ENCODE data around the gene MKKS.
"Not testable (repeated sequence)": the region's sequence is repeated elsewhere in the genome, so short reads cannot be mapped to it uniquely, and the experiment has no call there.

The MKKS gene

GRCh38 chr20:10448270-10449156 lies 14.5 kb upstream of the MKKS start:
- no peak for DNase-seq

GRCh38 chr20:10447028-10447427 lies 13.0 kb upstream of the MKKS start:
- no peak for DNase-seq

DNA sequence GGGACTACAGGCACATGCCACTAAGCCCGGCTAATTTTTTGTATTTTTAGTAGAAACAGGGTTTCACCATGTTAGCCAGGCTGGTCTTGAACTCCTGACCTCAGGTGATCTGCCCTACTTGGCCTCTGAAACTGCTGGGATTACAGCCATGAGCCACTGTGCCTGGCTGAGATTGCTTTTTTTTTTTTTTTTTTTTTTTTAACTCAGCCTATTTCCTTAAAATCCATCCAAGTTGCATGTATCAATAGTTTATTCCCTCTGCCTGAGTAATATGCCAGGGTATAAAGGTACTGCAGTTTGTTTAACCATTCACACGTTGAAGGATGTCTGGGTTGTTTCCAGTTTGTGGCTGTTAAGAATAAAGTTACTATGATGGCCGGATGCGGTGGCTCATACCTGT lies 11.7 kb upstream of the MKKS start:
- no peak for DNase-seq

DNA sequence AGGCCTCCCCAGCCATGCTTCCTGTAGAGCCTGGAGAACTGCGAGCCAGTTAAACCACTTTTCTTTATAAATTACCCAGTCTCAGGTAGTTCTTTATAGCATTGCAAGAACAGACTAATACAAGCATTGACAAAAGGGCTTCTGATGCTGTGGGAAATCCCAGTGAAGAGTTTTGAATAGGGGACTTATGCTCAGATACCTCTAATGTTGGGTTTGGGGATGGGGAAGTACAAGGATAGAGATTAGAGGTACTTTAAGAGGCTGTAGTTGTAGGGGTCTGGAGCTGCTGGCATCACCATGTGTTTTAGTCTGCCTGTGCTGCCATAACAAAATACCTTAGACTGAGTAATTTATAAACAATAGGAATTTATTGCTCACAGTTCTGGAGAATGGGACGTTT lies 9.9 kb upstream of the MKKS start:
- no peak for DNase-seq

DNA sequence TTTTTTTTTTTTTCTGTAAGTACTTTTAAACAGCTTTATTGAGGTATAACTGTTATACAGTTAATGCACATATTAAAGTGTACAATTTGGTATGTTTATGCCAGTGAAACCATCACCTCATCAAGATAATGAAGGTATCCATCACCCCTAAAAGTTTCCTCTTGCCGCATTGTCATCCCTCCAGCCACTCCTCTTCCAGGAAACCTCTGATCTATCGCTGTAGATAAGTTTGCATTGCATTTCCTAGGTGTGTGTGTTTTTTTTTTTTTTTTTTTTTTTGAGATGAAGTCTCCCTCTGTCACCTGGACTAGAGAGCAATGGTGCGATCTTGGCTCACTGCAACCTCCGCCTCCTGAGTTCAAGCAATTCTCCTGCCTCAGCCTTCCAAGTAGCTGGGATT lies 4.2 kb upstream of the MKKS start:
- no peak for DNase-seq

DNA sequence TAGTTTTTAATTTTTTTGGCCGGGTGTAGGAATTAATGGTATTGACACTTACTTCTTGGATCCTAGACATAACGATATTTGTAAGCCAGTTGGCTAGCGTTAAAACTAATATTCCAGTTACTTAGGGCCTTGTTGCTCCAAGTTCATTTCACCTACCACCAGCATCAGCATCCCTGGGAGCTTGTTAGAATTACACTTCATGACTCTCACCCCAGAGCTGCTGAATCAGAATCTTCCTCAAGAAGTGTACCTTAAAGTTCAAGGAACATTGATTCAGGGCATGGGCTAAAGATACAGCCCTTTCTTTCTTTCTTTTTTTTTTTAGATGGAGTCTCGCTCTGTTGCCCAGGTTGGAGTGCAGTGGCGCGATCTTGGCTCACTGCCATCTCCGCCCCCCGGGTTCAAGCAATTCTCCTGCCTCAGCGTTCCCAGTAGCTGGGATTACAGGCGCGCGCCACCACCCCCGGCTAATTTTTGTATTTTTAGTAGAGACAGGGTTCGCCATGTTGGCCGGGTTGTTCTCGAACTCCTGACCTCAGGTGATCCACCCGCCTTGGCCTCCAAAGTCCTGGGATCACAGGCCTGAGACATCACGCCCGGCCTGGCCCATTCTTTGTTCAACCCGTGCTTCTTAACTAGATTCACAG lies 2.2 kb upstream of the MKKS start:
- DNase-seq, result no peak

- peak; percentile 90 to 99 for DNase-seq
Measured at GRCh38 chr20:10434832-10435812, 1.1 kb upstream of the MKKS start, which contains the start of gene SLX4IP. Gene SLX4IP, plus strand, starts transcription at chr20:10435305. Its CDS starts 22,900 bp downstream, at chr20:10458205.

DNA sequence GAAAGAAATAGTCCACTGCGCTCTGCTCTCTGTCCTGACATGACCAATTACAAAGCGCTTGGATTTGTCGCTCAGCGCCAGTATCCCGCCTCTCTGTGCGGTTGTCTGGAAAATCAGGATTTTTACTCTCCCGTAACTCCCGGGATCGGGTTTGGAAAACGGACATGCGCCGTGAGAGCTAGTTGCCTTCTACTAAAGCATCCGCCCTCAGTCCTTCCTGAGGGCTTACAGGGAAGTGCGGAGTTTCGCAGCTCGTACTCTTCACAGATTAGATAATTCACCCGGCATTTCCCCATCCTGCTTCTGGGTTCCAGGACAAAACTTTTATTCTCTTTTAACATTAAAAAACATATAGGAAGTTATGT lies 427 bp upstream of the MKKS start:
- peak; percentile 95 to 97 for DNase-seq

DNA sequence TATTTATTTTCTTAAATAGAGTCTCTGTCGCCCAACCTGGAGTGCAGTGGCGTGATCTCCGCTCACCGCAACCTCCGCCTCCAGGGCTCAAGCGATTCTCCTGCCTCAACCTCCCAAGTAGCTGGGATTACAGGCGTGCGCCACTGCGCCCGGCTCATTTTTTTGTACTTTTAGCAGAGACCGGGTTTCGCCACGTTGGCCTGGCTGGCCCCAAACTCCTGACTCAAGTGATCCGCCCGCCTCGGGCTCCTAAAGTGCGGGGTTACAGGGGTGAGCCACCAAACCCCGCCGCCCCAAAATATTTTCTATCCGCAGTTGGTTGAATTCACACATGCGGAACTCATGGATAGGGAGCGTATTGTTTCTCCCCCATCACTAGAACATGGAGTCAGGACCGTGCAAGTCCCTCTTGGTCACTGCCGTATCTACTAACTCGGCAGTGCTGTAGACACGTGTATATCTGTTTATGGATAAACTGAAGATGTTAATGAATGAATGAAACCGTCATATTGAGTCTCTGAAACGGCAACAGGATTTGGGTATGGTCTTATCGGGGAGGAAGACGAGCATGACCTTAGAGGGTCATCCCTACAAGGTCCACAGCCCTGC lies 904 bp downstream of the MKKS start:
- DNase-seq, result no peak

DNA sequence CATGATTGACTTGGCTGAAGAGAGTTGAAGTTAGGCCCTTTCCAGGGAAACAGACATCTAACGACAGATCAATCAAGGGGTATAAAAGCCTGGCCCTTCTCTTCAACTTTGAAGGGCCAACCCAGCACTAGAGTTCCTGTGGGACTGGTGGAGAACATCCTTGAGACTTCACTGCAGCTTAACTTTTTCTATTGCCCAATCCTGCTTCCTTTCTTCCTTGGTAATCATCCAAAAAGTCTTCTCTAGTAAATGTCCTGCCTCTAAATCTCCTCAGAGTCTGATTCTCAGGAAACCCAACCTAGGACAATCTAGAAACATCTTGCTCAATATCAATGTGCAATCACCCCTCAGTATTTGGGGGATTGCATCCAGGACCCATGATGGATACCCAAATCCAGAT lies 1.9 kb downstream of the MKKS start:
- DNase-seq, result no peak

DNA sequence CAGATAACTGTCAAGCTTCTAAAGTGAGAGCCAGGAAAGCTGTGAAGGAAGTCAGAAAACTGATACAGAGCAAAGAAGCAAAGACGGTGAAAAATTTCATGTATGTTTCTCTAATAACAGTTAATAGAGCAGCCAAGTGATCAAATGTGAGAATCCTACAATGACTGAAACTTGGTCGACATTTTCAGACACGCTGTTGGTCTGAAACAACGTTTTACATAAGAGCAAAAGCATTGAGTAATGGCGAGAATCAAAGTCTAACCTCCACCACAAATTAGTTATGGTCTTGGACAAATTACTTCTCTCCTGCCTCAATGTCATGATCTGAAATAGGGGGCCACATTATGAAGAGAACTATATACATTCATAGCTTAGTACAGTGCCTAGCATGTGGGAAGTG lies 3.3 kb downstream of the MKKS start:
- no peak for DNase-seq

DNA sequence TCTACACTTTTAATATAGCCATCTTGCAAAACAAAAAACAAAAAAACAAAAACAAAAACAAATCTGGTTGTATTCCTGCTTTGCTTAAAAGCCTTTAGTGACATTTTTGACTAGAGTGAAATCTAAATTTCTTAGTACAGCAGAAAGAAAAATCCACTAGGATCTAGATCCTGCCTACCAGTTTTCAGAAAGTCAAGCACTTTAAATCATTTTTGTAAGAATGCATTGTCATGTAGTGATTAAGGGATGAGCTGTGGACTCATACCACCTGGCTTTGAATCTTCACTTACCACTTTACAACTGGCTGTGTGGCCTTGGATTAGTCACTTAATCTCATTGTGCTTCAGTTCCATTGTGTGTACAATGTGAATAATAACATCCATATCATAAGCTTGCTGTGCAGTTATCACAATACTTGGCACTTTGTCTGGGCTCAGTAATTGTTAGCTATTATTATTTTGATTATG lies 4.0 kb downstream of the MKKS start:
- DNase-seq, result no peak

DNA sequence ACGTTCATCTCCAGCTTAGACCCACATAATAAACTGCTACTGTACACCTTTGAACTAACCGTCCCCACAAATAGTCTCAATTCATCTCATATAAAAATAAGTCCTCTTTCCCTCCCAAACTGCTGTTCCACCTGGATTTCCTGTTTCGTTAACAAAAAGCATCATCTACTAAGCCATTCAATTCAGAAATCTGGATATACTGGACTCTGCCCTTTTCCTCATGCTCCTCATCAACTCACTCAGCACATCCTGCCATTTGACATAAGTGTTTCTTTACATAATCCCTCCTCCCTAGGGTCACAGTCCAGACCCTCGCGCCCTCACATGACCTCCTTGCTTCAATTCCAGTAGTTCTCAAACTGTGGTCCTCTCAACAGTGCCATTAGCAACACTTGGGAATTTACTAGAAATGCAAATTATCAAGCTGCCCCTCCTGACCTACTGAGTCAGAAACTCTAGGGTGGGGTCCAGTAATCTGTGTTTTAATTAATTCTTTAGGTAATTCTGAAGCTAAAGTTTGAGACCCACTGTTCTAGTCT lies 4.5 kb downstream of the MKKS start:
- no peak for DNase-seq

- no peak for DNase-seq
Measured at GRCh38 chr20:10428008-10428407, 6.0 kb downstream of the MKKS start.

- peak; percentile 10 to 62 for DNase-seq
Measured at GRCh38 chr20:10427060-10427692, 6.8 kb downstream of the MKKS start.

GRCh38 chr20:10423735-10424134 lies 10.3 kb downstream of the MKKS start:
- DNase-seq, result no peak

- DNase-seq, result no peak
Measured at GRCh38 chr20:10419550-10420133, 14.4 kb downstream of the MKKS start.

GRCh38 chr20:10417218-10417617 lies 16.8 kb downstream of the MKKS start:
- not testable (repeated sequence) for DNase-seq

DNA sequence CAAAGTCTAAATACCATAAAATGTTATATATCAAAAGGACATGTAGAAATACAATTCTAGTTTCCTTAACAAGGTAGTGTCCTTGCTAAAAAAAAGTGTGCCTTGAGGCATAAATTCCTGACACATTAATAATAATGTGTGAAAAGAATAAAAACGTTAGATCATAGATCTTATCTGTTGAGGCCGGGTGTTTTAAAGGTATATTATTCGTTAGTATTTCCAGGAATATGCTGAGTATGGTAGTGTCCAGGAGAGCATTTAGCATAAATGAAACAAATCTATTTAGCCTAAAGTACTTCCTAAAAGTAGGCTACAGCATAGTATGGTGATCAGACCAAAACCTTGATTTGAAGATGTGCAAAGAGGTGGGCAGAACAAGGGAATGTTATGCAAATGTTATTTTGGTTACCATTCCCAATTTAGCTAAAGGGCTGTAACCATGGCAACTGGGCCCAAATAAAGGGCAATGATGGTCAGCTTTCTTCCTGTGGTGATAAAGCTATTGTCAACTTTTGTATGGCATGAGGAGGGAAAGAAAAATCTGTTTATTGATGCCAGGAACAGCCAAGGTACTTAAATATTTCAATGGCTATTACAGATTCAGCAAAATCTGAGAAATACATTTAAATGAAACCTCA lies 18.9 kb downstream of the MKKS start:
- DNase-seq, result no peak

GRCh38 chr20:10412591-10413408 lies 21.2 kb downstream of the MKKS start:
- no peak for DNase-seq
